Middle frontal gyrus (tissue), 1 donor: ENCODE measurements around the gene CD302.
"Not testable (repeated sequence)": the region's sequence is repeated elsewhere in the genome, so short reads cannot be mapped to it uniquely, and the experiment has no call there.

Experiments used
- DNase-seq: peaks from one replicate; pipeline ENCODE4 v3.0.0-alpha.2; 2015; ENCODE audit warnings: low spot score; ENCODE audit errors: extremely low spot score

The CD302 gene

DNA sequence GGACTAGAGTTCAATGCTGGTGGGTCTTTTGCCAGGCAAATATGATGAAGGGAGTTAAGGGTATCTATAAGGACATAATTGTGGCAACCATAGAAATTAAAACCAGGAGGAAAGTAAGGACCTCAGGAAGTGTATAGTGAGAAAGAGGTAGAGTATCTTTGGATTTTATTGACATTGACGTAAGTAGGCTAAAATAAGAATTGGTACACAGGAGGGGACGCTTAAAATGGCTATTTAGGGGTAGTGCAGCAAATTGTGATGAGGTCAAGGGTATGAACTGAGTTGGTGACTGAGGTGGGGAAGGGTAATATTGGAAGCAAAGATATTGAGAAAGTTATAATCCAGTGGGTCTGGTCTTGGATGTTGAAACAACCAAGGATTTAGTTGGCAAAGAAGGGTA lies 43.0 kb downstream of the CD302 start:
- no peak for DNase-seq

DNA sequence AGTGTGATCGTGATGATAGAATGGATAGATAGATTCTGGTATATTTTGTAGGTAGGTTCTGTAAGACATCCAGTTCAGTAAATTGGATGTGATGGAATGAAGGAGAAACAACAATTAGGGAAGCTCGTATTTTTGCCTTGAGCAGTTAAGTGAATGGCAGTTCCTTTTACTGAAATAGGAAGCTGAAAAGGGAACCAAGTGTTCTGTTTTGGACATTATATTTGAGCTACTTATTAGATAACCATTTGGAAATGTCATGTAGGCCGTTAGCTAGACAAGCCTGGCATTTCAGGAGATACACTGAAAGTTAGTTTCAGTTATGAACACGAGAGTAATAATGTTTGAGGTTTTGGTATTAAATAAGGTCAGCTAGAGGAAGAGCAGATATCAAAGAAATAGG lies 44.2 kb downstream of the CD302 start:
- no peak for DNase-seq

DNA sequence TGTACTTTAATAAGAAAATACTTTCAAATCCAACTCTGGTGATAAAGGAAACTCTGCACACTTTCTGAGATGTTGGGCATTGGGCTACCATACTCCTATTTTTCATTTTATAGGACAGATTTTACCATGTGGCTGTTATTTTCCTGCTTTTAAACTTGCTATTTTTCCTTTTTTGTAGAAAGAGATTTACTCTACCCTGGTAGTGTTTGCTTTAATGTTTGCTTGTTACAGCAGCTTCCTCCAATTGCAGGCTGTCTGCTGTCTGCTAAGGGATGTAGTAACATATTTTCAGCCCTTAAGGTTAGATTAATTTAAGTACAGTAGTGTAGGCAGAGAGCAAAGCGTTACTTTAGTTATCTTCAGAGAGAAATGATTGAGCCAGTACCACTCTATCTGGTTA lies 47.1 kb downstream of the CD302 start:
- no peak for DNase-seq

DNA sequence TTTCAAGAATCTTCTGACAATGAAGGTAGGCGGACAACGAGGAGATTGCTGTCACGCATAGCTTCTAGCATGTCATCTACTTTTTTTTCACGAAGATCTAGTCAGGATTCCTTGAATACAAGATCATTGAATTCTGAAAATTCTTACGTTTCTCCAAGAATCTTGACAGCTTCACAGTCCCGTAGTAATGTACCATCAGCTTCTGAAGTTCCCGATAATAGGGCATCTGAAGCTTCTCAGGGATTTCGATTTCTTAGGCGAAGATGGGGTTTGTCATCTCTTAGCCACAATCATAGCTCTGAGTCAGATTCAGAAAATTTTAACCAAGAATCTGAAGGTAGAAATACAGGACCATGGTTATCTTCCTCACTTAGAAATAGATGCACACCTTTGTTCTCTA lies 49.9 kb downstream of the CD302 start:
- DNase-seq: no peak

DNA sequence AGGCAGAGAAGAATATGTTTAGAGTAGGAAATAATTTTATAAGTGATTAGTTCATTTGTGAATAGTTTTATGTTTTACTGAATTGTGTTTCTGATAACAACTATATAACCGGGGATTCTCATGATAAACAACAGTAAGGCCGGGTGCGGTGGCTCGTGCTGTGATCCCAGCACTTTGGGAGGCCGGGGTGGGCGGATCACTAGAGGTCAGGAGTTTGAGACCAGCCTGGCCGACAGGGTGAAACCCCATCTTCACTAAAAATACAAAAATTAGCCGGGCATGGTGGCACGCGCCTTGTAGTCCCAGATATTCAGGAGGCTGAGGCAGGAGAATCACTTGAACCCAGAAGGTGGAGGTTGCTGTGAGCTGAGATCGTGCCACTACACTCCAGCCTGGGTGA lies 52.8 kb downstream of the CD302 start:
- not testable (repeated sequence) for DNase-seq

DNA sequence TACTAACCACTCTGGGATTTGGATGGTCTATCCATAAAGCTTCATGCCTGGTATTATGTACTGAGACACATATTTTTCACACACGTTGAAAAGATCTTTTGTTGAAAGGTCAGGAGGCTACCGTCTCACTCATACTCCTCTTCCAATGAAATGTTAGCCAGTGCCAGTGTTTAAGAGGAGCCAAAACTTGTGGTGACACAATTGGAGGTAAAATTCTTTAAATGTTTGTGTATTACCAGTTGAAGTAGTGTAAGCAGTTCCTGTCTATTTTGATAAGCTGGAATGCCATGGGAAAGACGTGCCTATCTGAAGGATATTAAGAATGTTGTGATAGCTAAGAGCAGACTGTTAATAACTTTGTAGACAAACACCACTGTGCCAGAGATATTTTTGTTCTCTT lies 53.6 kb downstream of the CD302 start:
- no peak for DNase-seq

DNA sequence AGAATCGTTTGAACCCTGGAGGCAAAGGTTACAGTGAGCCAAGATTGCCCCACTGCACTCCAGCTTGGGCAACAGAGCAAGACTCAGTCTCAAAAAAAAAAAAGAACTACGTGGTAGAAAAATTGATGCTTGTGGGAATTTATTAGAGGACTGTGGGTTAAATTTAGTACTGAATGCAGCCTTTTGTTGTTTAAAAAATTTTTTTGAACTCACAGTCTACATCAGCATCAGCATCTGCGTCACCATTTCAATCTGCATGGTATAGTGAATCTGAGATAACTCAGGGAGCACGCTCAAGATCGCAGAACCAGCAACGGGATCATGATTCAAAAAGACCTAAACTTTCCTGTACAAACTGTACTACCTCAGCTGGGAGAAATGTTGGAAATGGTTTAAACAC lies 55.2 kb downstream of the CD302 start:
- no peak for DNase-seq

DNA sequence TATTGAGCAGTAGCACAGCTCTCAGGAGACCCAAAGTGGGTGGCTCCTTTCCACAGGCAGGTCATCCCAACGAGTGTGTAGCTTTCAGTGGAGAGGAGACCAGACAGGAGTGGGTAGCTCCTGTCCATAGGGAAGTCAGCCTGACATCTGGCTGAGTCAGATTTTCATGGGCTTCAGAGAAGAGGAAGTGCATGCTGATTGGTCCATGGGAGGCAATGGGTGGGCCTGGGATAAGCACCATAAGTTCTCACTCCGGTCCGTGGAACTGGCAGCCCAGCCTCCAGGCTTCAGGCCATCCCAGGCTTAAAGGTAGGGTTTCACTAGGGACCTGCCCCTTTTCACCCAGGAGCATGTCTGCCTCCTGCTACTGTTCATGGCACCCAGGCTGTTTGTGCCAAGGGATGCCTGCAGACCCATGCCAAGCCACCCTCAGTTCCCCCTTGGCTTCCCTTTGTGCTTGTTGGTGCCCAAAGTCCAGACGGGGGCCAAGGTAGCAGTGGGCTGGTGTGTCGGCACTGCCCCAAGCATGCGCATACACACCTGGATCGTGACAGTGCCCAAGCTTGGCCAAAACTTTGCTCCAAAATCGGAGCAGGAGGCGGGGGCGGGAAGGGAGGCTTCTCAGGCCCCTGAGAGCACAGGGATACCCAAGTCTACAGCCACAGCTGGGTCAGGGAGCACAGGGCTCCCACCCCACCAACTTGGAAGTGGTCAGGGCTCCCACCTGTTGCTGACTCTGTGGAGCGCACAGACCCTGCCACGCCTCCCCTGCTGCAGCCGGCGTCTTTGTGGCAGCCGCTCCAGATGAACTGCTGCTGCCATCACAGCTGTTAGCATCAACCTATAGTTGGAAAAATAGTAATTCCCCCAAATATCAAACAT lies 59.3 kb downstream of the CD302 start:
- no peak for DNase-seq

DNA sequence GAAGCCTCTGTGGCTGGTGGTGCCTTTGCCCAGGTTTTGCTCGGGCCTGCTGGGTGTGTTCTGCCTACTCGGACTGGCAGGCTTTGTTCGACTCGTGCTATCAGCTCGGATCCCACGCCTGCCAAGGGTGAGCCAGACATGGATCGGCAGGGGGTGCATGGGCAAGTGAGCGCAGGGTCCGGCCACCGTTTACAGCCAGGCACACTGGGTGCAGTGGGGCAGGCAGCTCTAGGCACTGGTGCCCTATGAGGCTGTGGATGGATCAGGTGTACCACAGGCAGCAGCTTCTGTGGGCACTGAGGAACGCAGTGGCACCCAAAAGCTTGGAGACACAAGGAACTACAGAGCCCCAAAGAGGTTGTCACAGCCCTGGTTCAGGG lies 60.1 kb downstream of the CD302 start:
- no peak for DNase-seq

DNA sequence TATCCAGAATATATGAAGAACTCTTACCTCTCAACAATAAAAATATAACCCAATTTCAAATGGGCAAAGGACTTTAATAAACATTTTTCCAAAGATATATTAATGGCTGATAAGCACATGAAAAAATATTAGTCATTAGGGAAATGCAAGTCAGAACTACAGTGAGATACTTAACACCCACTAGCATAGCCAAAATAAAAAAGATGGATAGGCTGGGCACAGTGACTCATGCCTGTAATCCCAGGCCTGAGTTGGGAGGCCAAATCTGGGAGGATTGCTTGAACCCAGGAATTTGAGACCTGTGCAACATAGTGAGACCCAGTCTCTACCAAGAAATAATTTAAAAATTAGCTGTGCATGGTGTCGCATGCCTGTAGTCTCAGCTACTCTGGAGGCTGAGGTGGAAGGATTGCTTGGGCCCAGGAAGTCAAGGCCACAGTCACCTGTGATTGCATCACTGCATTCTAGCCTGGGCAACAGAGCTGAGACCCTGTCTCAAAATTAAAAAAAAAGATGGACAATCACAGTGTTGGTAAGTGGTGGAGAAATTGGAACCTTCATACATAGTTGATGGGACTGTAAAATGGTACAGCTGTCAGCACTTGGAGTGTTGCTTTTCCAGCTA lies 60.6 kb downstream of the CD302 start:
- DNase-seq: no peak

DNA sequence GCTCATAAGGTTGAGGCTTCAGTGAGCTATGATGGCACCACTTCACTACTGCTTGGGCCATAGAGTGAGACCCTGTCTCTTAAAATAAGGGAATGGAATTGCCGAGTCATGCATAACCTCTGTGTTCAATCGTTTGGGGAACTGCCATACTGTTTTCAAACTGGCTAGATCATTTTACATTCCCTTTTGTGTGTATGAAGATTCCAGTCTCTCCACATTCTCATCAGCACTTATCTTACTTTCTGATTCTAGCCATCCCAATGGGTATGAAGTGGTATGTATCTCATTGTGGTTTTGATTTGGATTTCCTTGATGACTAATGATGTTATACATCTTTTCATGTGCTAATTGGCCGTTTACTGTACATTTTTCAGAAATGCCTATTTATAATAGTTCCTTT lies 62.0 kb downstream of the CD302 start:
- DNase-seq: no peak

DNA sequence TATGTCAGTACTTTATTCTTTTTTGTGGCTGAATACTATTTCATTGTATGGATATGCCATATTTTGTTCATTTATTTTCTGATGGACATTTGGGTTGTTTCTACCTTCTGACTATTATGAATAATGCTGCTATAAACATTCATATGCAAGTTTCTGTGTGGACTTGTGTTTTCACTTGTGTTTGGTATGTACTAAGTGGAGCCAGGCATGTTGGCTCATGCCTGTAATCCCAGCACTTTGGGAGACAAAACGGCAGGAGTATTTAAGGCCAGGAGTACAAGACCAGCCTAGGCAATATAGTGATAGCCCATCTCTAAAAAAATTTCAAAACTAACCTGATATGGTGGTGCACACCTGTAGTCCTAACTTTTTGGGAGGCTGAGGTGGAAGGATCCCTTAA lies 62.4 kb downstream of the CD302 start:
- DNase-seq: no peak

DNA sequence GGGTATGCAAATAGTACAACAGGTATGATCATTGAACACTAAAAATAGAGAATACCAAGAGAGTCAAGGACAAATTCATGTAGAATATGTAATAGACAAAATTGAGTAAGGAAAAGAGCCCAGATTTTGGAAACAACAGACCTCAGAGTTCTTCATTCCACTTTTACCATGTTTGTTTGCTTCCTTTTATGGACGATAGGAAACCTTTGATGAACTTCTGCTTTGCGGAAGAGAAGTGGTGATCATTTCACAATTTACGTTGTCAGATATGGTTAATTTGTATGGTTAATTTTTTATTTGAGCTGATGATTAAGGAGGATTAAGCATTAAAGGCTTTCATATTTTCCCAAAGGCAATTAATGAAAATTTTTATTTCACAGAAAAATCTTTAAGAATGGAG lies 69.4 kb downstream of the CD302 start:
- no peak for DNase-seq

DNA sequence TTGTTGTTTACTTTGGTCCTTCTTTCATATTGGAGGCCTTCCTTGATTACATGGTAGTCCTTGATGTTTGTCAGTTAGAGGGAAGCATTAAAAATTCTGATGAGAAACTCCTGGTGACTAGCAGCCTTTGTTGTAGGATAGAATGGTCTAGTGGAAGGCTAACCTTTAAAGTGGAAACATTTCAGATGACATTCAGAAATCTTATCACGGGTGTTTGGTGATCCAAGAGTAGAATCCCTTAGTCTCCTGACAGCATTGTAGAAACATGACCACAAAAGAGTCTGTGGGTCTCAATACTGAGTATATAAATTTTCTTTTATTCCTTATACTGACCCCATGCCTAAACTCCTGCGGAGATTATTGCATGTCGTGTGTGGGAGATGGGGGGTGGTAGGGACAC lies 72.3 kb downstream of the CD302 start:
- no peak for DNase-seq

DNA sequence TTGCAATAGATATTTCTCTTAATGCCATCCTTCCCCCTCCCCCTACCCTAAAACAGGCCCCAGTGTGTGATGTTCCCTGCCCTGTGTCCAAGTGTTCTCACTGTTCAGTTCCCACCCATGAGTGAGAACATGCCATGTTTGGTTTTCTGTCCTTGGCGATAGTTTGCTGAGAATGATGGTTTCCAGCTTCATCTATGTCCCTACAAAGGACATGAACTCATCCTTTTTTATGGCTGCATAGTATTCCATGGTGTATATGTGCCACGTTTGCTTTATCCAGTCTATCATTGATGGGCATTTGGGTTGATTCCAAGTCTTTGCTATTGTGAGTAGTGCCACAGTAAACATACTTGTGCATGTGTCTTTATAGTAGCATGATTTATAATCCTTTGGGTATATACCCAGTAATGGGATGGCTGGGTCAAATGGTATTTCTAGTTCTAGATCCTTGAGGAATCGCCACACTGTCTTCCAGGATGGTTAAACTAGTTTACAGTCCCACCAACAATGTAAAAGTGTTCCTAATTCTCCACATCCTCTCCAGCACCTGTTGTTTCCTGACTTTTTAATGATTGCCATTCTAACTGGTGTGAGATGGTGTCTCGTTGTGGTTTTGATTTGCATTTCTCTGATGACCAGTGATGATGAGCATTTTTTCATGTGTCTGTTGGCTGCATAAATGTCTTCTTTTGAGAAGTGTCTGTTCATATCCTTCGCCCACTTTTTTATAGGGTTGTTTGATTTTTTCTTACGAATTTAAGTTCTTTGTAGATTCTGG lies 73.0 kb downstream of the CD302 start:
- DNase-seq: not testable (repeated sequence)

DNA sequence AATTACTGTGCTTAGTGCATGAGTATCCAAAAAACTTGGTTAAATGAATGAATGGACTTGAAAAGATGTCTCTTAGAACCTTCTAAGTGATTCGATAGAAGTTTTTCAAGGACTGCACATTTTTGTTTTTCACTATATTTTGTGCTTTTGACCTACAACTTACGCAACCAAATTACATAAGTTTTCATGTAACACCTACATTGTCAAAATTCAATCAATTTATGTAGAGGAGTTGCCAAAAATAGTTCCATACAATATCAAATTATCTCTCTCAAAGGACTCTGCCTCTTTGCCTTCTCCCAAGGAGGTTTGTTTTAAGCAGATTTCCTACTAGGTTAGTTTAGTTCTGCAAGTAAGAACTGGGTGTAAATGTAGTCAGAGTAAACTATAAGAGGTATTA lies 75.4 kb downstream of the CD302 start:
- no peak for DNase-seq

DNA sequence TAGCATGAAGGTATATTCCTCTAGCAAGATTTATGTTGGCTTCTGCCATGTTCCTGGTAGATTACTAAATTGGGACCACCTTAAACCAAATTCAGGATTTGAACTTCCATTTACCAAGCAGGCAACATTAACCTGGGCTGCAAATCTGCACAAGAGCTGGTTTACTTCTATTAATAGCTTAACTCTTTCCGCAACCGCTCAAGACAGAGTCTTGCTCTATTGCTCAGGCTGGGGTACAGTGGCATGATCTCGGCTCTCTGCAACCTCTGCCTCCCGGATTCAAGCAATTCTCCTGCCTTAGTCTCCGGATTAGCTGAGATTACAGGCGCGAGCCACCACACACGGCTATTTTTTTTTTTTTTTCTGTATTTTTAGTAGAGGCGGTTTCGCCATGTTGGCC lies 77.3 kb downstream of the CD302 start:
- no peak for DNase-seq
